ENCODE results near the gene SMYD5.
"Not testable (repeated sequence)": the region's sequence is repeated elsewhere in the genome, so short reads cannot be mapped to it uniquely, and the experiment has no call there.

The SMYD5 gene

DNA sequence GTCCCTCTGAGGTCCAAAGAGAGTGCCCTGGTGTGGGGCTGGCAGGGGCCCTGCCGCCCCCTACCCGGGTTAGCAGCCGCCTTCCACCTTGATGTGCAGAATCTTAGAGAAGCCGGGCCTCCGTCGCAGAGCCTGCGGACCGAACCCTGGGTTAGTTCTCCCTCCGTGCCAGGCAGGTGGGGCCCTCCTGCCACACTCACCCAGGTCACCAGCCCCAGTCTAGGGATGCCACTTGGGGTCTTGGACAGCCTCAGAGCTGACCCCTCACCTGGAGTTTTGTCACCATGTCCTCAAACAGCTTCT is 44.8 kb downstream of the SMYD5 start:
- no peak for DNase-seq (ENCODE audit: low read depth in 3 of 3, low spot score in 1 of 3)

- DNase-seq (ENCODE audit: low read depth in 3 of 3, low spot score in 1 of 3), result no peak
These were observed 45.2 kb downstream of the SMYD5 start for GRCh38 chr2:73259276-73259675.

- no peak for DNase-seq (ENCODE audit: low read depth in 3 of 3, low spot score in 1 of 3)
These were observed 45.8 kb downstream of the SMYD5 start for GRCh38 chr2:73259704-73260337.

- DNase-seq (ENCODE audit: low read depth in 3 of 3, low spot score in 1 of 3), result no peak
These were observed 46.4 kb downstream of the SMYD5 start for GRCh38 chr2:73260338-73260984.

DNA sequence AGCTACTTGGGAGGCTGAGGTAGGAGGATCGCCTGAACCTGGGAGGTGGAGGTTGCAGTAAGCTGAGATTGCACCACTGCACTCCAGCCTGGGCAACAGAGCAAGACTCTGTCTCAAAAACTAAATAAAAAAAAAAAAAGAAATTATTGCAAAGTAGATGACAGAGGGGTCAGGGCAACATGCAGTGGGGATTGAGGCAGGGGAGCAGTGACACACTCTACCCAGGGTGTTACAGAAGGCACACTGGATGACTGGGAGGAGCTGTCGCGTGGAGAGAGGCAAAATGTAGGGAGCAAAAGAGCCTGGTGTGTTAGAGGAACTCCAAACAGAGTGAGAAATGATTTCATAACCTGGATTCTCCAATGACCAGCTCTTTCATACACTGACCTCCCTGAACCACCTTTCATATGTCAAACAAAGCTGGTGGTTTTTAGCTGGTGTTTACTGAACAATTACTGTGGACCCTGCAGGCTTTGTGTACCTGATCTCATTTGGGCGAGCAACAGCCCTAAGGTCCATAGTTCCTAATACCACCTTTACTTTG is 48.1 kb downstream of the SMYD5 start:
- DNase-seq (ENCODE audit: low read depth in 3 of 3, low spot score in 1 of 3), result no peak

- DNase-seq (ENCODE audit: low read depth in 3 of 3, low spot score in 1 of 3), result not testable (repeated sequence)
These were observed 48.8 kb downstream of the SMYD5 start for GRCh38 chr2:73262691-73263429.

GRCh38 chr2:73263540-73264331 is 49.7 kb downstream of the SMYD5 start:
- DNase-seq (ENCODE audit: low read depth in 3 of 3, low spot score in 1 of 3), result no peak

DNA sequence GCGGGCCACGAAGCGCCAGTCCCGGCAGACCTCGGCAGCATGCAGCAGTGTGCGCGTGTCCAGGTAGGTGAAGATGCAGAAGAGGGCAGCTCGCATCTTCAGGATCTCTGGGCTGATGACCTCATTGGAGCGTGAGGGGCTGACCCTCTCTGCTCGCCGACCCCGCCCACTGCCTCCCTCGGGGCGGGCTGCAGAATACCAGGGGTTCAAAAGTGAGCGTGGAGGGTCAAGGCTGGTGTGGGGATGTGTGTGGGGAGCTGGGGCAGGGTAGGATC is 50.2 kb downstream of the SMYD5 start:
- DNase-seq (ENCODE audit: low read depth in 3 of 3, low spot score in 1 of 3), result no peak

GRCh38 chr2:73264783-73265182 is 50.7 kb downstream of the SMYD5 start:
- DNase-seq (ENCODE audit: low read depth in 3 of 3, low spot score in 1 of 3), result no peak

DNA sequence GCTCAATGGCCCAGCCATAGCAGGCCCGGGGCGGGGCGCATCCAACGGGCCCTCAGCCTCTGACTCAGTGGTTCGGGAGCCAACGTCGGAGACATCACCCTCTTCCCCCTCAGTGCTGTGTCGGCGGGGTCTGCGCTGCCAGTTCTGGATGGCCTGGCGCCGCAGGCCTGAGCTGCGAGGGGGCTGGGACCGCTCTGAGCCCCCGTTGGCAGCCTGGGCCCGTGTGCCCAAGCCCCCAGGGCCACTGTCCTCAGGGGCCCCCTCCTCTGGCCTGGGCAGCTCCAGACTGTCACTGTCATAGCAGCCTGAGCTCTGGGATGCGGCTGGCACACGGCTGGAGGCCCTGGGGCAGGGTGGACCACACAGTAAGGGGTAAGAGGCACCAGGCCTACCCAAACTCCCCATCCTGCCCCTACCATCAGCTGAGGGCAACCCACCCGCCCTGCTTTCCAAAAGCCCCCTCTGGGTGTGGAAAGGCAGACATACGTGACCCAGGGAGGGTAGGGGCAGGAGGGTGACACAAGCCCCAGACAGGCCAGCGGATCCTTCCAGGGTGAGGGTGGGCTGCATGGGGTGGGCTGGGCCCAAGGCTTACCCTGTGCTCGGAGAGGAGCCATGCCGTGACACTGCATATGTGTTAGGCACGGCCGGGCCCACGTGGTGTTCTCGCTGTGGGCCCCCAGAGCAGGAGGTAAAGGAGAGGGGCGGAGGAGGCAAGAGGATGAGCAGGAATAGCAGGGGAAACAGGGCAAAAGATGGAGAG is 51.4 kb downstream of the SMYD5 start:
- DNase-seq (ENCODE audit: low read depth in 3 of 3, low spot score in 1 of 3), result no peak

DNA sequence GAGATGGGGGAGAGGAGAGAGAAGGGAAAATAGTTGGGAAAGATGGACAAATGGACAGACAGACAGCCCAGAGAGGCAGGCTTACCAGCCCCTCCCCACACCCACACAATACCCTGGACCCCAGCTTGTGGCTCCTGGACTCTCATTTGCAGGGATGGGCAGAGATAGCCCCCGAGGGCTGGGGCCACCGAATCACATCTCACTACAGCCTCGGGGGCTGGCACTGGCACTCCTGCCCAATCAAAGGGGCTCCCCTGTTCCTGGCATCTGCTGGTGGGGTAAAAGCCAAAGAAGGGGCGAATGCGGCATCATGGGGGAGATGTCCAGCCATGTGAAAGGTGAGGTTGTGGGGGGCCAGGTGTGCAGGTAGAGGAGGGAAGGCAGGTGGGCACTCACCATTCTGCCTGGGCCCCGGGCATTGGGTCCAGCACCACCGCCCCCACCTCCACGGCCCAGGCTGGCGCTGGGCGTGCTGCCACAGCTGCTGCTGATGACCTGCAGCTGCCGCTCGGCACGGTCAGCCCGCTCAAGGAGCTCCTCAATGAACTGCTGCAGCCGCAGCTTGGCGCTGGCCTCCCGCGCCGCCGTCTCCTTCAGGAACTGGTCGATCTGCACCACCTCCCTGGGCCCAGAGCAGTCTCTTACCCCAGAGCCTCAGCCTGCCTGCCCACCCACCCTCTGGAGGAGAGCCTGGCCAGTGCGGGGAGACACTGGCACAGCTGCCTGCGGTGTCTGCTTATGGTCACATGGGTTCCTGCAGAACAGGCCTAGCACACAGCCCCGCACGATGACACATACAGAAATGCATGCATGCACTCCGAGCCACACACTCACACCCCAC is 52.2 kb downstream of the SMYD5 start:
- DNase-seq (ENCODE audit: low read depth in 3 of 3, low spot score in 1 of 3), result no peak

DNA sequence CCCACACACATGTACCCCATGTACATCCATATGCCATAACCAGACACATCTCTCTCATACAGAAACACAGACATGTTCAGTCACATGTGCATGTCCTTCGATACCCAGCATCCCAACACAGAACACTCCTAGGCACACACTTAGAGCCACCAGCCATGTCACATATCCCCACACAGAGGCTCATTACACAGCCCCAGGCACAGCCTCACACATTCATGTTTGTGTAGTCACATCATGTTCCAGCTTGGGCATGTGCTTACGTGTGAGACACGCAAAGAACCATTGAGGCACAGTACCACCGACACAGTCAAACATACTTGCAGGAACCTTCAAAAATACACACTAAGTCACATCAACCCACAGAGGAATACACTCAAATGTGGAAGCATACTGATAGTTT is 53.0 kb downstream of the SMYD5 start:
- no peak for DNase-seq (ENCODE audit: low read depth in 3 of 3, low spot score in 1 of 3)

DNA sequence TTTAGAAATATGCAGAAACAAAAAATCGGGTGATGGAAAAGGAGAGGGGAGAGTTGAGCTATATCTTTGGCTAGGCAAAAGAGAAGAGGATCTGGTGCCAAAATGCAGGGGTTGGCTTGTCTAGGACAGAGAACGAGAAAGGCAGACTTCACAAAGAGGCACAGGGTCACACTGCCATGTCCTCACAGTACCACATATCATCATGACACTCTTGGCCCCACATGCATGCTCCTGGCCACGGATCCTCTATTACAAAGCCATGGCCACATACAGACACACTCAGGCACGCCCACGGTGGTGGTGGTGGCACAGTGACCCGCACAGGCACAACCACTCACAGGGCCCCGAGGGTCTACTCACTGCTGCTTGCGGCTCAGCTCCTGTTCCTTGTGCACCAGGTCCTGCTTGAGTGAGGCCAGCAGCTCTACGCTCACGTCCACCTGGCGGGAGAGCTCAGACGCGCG is 54.4 kb downstream of the SMYD5 start:
- no peak for DNase-seq (ENCODE audit: low read depth in 3 of 3, low spot score in 1 of 3)

GRCh38 chr2:73268830-73269685 is 55.0 kb downstream of the SMYD5 start:
- peak; percentile 47 to 68 (median 49) for DNase-seq (ENCODE audit: low read depth in 3 of 3, low spot score in 1 of 3)

GRCh38 chr2:73269686-73270465 is 55.8 kb downstream of the SMYD5 start:
- DNase-seq (ENCODE audit: low read depth in 3 of 3, low spot score in 1 of 3), result no peak

DNA sequence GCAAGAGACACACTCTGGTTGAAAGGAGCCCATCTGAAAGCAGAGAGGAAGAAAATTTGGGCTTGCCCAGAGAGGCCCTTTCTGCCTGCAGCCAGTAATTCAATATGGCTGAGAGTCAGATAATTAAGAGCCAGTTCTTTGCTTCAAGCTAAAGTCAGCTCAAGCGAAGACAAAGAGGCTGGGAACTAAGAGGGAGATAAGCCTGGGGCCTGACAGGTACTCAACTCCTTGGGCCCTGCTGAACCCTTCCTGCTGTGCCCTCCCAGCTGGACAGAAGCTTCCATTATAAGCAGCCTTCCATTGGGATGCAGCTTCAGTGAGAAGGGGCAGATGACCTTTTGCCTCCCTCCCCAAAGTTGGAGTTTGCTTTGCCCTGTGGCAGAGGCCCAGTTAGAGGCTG is 58.2 kb downstream of the SMYD5 start:
- no peak for DNase-seq (ENCODE audit: low read depth in 3 of 3, low spot score in 1 of 3)
